ENCODE measurements around the gene FZD8.

Gene FZD8

GRCh38 chr10:35640951-35641675 is 983 bp downstream of the FZD8 start:
- peak; percentile 54 for DNase-seq

DNA sequence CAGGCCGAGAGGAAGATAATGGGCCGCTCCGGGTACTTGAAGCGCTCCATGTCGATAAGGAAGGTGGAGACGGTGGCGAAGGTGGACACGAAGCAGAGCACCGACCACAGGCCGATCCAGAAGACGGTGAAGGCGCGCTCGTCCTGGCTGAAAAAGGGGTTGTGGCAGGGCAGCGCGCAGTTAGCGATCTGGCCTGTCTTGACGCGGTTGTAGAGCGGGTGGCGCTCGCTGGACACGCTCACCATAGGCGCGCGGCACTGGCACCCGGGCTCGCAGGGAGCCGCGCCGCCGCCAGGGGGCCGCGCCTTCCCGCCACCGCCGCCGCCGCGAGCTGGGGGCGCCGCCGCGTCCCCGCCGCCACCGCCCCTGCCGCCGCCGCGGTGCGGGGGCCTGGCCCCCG is 1.6 kb downstream of the FZD8 start:
- DNase-seq: peak; percentile 44

DNA sequence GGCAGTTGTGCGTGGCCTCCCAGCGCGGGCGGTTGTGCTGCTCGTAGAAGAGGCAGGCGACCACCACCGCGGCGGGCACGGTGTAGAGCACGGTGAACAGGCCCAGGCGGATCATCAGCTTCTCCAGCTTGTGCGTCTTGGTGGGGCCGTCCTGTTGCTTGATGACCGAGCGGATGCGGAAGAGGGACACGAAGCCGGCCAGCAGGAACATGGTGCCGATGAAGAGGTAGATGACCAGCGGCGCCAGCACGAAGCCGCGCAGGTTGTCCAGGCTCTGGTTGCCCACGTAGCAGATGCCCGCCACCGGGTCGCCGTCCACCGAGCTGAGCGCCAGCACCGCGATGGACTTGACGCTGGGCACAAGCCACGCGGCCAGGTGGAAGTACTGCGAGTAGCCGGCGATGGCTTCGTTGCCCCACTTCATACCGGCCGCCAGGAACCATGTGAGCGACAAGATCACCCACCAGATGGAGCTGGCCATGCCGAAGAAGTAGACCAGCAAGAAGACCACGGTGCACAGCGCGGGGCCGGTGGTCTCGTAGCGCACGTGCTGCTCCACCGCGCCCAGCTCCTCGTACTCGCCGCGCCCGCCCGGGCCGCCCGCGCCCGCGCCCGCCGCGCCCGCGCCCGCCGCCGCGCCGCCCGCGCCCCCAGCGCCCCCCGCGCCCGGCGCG is 2.2 kb downstream of the FZD8 start:
- no peak for DNase-seq

GRCh38 chr10:35639021-35639727 is 2.9 kb downstream of the FZD8 start:
- no peak for DNase-seq

DNA sequence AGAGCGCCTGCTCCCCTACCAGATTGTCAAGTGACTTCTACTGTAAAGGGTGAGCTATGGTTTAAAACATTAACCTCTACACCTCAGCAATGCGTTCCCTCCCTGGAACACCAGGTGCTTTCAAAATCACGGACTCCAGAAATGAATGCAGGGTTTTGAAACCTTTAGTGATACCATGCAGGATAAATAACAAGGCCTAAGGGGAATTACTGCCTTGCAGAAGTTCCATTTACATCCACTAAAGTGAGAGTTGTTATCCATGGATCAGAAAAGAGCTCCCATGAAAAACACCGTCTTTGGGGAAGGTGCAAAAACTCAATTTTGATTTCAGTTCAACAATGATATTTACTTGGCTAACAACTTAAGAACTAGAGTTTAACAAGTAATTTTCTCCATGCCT is 4.0 kb downstream of the FZD8 start:
- DNase-seq: no peak

- no peak for DNase-seq
Measured at GRCh38 chr10:35637462-35637861, 4.6 kb downstream of the FZD8 start.

DNA sequence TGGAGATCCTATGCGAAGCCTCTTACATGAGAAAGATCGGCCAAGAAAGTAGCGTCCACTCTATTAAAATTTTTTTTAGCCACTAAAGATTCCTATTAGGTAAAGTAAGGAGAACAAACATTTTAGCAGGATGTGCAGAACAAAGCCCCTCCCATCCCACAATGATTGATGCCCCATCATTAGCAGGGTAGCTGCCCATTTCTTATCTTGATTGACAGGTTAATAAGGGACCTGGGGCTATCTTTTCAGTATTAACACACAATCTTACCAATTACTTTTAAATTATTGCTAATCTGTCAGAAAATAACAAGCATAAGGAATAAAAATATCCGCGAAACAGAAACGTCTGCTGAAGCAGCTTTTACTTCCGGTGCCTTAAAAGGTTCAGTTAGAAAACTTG is 5.1 kb downstream of the FZD8 start:
- DNase-seq: no peak

- DNase-seq: peak; percentile 32
Measured at GRCh38 chr10:35635576-35635975, 6.5 kb downstream of the FZD8 start.

DNA sequence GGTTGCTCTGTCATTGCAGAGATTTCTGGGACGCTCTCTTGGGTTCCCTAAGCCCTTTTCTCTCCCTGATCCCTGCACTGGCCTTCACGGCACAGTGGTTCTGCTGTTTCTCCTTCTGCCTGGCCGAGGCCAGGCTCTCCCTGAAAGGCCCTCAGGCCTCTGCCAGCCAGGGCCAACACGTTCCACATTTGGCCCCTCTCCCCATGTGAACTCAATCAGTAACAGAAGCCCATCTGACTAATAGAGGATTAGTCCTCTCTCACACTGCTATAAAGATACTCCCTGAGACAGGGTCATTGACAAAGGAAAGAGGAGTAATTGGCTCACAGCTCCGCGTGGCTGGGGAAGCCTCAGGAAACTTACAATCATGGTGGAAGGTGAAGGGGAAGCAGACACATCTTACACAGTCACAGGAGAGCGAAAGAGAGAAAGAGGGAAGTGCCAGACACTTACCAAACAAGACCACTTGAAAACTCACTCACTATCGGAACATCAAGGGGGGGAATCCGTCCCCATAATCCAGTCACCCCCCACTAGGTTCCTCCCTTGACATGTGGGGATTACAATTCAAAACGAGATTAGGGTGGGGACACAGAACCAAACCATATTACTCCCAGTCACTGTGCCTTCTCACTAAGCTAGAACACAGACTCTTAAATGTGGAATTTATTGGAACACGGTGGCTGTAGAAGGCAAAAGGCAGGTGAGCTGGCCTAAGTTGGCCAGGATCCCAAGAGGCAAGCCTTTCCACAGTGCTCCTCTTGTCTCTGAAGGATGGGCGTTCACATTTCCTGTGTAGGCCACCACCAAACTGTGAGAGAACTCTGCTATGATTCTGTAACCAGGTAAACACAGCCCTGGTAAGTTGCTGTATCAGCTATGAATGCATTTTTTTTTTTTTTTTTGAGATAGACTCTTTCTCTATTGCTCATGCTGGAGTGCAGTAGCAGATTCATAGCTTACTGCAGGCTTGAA is 8.8 kb downstream of the FZD8 start:
- DNase-seq: no peak

- DNase-seq: no peak
Measured at GRCh38 chr10:35632027-35632426, 10.1 kb downstream of the FZD8 start.

- no peak for DNase-seq
Measured at GRCh38 chr10:35631404-35631803, 10.7 kb downstream of the FZD8 start.

GRCh38 chr10:35626971-35627507 is 15.1 kb downstream of the FZD8 start:
- DNase-seq: no peak

DNA sequence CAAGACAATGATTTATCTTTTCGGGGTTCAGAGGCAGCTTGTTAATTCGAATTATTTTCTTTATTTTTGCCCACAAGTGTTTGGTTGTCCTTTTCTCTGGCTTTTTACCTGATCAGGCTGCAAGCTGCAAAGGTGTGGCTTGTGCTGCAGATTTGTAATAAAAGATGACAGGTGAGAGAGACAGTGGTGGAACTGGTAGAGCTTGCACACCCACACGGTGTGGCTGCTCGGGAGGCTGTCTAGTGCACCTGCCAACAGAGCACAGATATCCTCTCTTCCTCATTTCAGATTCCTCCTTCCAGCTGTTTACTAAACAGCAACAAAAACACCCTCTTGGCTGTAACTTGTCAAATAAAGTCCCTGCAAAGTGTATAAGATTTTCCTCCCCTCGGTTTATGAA is 27.8 kb downstream of the FZD8 start:
- no peak for DNase-seq

DNA sequence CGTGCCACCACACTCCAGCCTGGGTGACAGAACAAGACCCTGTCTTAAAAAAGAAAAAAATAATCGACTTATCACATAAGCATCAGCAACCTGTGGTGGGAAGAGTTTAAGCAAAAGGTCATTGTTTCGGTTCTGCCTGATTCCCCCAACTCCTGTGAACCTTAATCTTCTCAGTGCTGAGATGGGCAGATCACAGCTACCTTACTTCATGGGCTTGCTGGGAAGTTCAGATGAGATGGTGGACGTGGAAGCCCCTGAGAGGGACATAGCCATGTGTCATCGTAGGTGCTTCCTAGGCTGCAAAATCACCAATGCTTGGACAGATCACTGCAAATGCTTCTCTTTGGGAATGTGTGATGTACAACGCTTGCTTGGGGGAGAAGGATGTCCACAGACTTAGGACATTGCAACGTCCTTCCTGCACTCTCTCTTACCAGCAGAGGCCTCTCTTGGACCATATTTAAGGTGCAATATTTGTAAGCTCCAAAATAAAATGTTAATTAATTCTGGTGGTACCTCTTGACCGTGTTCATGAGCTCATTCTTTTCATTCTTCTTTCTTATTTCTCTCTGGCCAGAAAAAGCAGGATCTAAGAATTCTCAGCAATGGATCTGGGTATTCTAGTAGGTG is 28.4 kb downstream of the FZD8 start:
- DNase-seq: no peak

- no peak for DNase-seq
Measured at GRCh38 chr10:35613107-35613440, 29.0 kb downstream of the FZD8 start.

GRCh38 chr10:35612385-35613106 is 29.6 kb downstream of the FZD8 start:
- DNase-seq: no peak

DNA sequence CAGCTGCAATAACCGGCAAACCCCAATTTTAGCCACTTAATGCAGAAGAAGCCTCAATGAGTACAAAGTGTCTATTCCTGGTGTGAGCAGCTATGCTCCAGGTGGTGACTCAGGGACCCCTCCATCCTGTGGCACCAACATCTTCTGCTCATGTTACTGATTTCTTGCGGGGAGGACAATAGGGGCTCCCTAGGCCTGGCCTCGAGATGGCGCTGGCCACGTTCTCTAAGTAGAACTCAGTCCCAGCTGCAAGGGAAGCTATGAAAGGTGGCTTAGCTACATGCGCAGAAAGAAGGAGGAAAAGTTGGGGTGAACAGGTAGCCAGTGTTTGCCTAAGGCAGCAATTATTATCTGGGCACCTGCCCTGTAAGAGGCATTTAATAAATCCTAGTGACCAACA is 30.3 kb downstream of the FZD8 start:
- no peak for DNase-seq

DNA sequence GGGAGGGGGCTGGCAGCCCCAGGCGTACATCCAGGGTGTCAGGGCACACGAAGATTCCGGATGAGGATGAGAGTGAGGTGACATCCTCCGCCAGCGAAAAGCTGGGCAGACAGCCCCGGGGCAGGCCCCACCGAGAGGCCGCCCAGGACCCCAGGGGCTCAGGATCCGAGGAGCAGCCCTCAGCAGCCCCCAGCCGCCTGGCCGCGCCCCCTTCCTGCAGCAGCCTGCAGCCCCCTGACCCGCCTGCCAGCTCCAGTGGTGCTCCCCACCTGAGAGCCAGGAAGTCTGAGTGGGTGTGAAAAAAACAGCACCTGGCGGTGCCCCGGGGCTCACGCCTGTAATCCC is 33.8 kb downstream of the FZD8 start:
- no peak for DNase-seq

DNA sequence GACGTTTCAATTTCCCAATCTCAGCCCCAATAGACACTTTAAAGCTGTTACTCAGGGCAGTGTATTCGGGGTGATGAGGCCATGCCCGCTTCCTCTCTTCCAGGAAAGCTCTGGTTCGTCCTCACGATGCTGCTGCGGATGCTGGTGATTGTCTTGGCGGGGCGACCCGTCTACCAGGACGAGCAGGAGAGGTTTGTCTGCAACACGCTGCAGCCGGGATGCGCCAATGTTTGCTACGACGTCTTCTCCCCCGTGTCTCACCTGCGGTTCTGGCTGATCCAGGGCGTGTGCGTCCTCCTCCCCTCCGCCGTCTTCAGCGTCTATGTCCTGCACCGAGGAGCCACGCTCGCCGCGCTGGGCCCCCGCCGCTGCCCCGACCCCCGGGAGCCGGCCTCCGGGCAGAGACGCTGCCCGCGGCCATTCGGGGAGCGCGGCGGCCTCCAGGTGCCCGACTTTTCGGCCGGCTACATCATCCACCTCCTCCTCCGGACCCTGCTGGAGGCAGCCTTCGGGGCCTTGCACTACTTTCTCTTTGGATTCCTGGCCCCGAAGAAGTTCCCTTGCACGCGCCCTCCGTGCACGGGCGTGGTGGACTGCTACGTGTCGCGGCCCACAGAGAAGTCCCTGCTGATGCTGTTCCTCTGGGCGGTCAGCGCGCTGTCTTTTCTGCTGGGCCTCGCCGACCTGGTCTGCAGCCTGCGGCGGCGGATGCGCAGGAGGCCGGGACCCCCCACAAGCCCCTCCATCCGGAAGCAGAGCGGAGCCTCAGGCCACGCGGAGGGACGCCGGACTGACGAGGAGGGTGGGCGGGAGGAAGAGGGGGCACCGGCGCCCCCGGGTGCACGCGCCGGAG is 34.4 kb downstream of the FZD8 start:
- peak; percentile 11 for DNase-seq

GRCh38 chr10:35606430-35606829 is 35.7 kb downstream of the FZD8 start:
- DNase-seq: no peak

DNA sequence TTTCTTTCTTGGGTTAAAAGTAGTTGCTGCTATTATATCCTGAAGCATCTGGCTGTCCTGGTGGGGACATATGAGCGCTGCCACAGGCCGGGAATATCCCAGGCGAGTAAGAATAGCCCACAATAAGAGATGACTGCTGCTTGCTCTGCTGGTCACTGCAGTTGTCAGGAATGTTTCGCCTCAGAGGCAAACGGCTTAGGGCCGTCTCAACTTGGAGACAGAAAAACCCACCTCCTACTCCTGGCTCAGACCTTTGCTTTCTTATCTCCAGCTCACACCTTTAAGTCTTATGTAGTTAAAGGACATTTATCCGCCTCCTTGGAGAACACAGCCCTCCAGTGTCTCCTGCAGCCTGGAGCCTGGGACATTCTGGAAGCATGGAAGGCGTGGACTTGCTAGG is 36.9 kb downstream of the FZD8 start, which contains the start of gene GJD4:
GJD4 (plus strand) TSS at position 151 of the 400 bp plus-strand sequence; CDS start at position 378, 227 bp downstream.
- no peak for DNase-seq

Data from NCI-H1092 treated with DMSO at 0.1 percent for 48 hours (cell line).